ENCODE data around the gene GASK1A. TPM values are rescaled to one million over a fixed set of nuclear protein-coding genes. Genes with fewer than 3 reads are reported as not detected.

The GASK1A gene
- total RNA-seq, 1 donor from 2014 or later, result 2.9 TPM

GRCh38 chr3:43014956-43015355 lies 35.8 kb downstream of the GASK1A start:
- no peak for ATAC-seq

GRCh38 chr3:43015572-43015971 lies 36.5 kb downstream of the GASK1A start:
- ATAC-seq, result no peak

GRCh38 chr3:43015991-43016865 lies 37.1 kb downstream of the GASK1A start:
- ATAC-seq, result no peak

GRCh38 chr3:43017004-43017403 lies 37.9 kb downstream of the GASK1A start:
- no peak for ATAC-seq

GRCh38 chr3:43017593-43018195 lies 38.6 kb downstream of the GASK1A start:
- no peak for ATAC-seq

GRCh38 chr3:43018246-43018645 lies 39.1 kb downstream of the GASK1A start:
- ATAC-seq, result no peak

- no peak for ATAC-seq
Measured at GRCh38 chr3:43019006-43019809, 40.1 kb downstream of the GASK1A start.

- no peak for ATAC-seq
Measured at GRCh38 chr3:43019826-43020225, 40.7 kb downstream of the GASK1A start.

- no peak for ATAC-seq
Measured at GRCh38 chr3:43021186-43021585, 42.1 kb downstream of the GASK1A start.

GRCh38 chr3:43022121-43022520 lies 43.0 kb downstream of the GASK1A start:
- no peak for ATAC-seq

- no peak for ATAC-seq
Measured at GRCh38 chr3:43023066-43023465, 44.0 kb downstream of the GASK1A start.

GRCh38 chr3:43023746-43024145 lies 44.6 kb downstream of the GASK1A start:
- ATAC-seq, result no peak

GRCh38 chr3:43024181-43024885 lies 45.2 kb downstream of the GASK1A start:
- no peak for ATAC-seq

- no peak for ATAC-seq
Measured at GRCh38 chr3:43025423-43025822, 46.3 kb downstream of the GASK1A start.

- no peak for ATAC-seq
Measured at GRCh38 chr3:43028001-43028400, 48.9 kb downstream of the GASK1A start.

- ATAC-seq, result peak; percentile 13
Measured at GRCh38 chr3:43028678-43029490, 49.8 kb downstream of the GASK1A start.

- no peak for ATAC-seq
Measured at GRCh38 chr3:43030162-43030935, 51.2 kb downstream of the GASK1A start.

GRCh38 chr3:43031485-43031884 lies 52.4 kb downstream of the GASK1A start:
- peak; percentile 27 for ATAC-seq

- no peak for ATAC-seq
Measured at GRCh38 chr3:43031889-43032545, 52.9 kb downstream of the GASK1A start.

Data from esophagus mucosa (tissue), 1 donor.